ENCODE data around the gene ERVFRD-1.
"Not testable (repeated sequence)": the region's sequence is repeated elsewhere in the genome, so short reads cannot be mapped to it uniquely, and the experiment has no call there.

Gene ERVFRD-1

DNA sequence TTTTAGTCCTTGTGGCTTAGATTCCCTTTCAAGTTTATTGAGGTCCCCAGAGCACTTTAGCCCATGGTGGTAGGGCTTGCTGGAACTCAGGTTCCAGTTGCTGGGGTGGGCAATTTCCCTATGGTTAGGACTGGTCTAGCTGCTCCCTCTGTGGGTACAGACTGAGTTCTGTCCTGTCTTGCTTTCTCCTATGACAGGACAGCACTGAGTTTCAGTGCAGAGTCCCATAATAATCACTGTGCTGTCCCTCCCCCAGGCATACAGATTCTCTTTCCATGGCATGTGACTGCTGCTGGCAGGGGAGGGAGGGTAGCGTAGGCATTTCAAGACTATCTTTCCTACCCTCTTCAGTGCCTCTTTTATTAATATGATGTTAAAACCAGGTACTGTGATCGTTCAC is 17.1 kb upstream of the ERVFRD-1 start:
- no peak for DNase-seq

- DNase-seq = no peak
Observed at GRCh38 chr6:11126876-11127275, 15.4 kb upstream of the ERVFRD-1 start.

DNA sequence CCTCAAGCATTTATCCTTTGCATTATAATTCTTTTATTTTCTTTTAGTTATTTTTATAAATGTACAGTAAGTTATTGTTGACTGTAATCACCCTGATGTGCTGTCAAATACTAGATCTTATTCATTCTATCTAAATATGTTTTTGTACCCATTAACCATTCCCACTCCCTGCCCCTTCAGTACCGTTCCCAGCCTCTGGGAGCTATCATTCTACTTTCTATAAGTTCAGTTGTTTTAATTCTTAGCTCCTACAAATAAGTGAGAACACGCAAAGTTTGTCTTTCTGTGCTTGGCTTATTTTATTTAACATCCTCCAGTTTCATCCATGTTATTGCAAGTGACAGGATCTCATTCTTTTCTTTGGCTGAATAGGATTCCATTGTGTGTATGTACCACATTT is 12.5 kb upstream of the ERVFRD-1 start:
- no peak for DNase-seq

DNA sequence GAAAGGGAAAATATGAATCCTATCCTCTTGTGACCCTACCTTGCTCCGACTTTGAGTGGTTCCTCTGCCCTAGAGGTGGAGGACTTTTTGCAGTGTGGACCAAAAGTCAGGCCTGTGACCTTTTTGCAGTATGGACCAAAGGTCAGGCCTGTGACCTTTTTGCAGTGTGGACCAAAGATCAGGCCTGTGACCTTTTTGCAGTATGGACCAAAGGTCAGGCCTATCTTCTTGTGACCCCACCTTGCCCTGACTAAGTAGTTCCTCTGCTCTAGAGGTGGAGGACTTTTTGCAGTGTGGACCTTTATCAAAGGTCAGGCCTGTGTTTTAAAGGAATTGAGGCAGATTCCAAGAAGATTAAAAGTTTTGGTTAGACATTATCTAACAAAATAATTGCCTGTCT is 10.9 kb upstream of the ERVFRD-1 start:
- no peak for DNase-seq

GRCh38 chr6:11121851-11122250 is 10.3 kb upstream of the ERVFRD-1 start:
- no peak for DNase-seq

- DNase-seq = no peak
Observed at GRCh38 chr6:11120271-11121005, 8.9 kb upstream of the ERVFRD-1 start.

DNA sequence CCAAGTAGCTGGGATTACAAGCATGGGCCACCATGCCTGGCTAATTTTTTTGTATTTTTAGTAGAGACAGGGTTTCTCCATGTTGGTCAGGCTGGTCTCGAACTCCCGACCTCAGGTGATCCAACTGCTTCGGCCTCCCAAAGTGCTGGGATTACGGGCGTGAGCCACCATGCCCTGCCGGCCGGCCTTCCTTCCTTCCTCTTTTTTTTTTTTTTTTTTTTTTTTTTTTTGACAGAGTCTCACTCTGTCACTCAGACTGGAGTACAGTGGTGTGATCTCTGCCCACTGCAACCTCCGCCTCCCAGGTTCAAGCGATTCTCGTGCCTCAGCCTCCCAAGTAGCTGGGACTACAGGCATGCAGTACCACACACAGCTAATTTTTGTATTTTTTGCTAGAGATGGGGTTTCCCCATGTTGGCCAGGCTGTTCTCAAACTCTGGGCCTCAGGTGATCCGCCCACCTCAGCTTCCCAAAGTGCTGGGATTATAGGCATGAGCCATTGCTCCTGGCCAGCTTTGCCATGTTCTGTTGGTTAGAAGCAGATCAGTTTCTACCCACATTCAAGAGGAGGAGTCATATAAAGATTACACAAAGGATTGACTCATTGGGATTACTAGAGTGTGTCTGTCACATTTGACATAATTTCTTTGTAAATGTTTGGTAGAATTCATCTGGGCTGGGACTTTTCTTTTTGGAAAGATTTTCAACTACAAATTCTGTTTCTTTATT is 4.4 kb upstream of the ERVFRD-1 start:
- DNase-seq = not testable (repeated sequence)

- no peak for DNase-seq
Observed at GRCh38 chr6:11113038-11113437, 1.5 kb upstream of the ERVFRD-1 start.

GRCh38 chr6:11111769-11112437 is 378 bp upstream of the ERVFRD-1 start:
- DNase-seq = no peak

GRCh38 chr6:11108726-11109125 is 2.8 kb downstream of the ERVFRD-1 start:
- no peak for DNase-seq

GRCh38 chr6:11103065-11103464 is 8.5 kb downstream of the ERVFRD-1 start:
- no peak for DNase-seq

DNA sequence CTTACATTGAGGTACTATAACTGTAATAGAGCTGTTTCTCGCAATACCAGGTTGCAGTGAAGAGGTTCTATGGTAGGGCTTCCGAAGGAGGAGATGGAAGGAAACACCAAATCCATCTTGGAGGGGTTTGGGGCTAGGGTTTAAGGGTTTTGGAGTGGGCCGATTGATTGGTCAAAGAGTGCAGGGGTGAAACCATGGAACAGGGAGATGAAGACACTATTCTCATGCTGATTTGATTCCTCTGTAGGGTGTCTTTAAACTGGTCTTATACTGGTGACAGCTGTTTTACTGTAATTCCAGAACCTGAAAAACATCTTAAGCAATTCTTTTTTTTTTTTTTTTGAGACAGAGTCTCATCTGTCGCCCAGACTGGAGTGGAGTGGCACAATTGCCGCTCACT is 10.1 kb downstream of the ERVFRD-1 start:
- DNase-seq = no peak

DNA sequence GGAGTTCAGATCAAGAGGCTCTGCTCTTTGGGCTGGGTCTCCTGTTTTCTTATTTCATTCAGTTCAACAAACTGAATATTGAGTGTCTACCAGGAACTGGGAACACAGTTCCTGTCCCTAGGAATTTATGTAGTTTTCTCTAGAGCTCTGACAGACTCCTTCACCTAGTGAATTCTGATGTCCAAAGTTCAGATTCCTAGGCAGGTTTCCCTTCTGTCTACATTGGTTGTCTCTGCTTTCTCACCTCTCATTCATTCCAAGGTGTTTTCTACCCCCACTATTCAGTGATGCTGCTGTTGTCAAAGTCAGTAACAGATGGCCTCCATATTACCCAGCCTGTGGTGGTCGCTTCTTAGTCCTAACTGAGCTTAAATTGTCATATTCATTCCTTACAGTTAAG is 13.5 kb downstream of the ERVFRD-1 start:
- DNase-seq = no peak

GRCh38 chr6:11097476-11097875 is 14.0 kb downstream of the ERVFRD-1 start:
- no peak for DNase-seq

GRCh38 chr6:11096109-11096508 is 15.4 kb downstream of the ERVFRD-1 start:
- DNase-seq = no peak

DNA sequence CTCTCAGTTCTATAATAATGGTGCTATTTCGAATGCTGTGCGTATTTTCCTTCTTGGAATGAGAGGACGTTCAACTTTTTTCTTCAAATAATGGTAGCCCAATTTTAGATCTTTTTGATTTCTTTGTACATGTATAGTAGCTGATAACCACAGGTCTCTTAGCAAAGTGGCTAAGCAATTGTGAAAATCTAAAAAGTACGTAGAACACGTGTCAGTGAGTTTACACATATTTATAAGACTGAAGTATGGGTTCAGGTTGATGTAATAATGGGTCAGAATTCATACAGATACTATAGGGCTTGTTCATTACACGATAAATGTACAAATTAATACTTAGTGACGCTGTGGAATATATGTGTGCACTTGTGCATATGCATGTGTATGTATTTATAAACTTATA is 16.6 kb downstream of the ERVFRD-1 start:
- no peak for DNase-seq

DNA sequence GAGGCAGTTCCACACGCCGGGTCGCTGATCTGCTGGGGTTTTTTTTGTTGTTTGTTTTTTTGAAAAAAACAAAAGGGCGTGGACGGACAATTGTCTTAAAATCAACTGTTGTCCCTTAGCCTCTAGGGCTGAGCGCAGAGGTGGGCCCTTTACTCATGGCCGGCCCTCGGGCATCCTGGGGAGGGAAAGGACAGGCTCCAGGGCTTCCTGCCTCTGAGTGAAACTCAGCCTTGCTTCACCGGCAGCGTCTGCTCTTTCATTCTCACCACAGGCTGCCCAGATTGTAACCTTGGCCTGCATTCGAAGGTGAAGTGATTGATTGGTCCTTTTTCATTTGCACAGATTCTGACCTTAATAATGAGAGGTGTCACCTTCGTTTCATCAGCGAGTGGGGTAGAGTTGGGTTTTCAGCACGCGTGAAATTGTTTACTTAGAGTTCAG is 17.1 kb downstream of the ERVFRD-1 start:
- peak; percentile 20 for DNase-seq

- DNase-seq = peak; percentile 94
Observed at GRCh38 chr6:11093626-11094410, 17.7 kb downstream of the ERVFRD-1 start, which contains the start of gene SMIM13. TSS of gene SMIM13 (plus strand) at chr6:11093834. CDS start at chr6:11094314, 480 bp downstream.

GRCh38 chr6:11093376-11093625 is 18.2 kb downstream of the ERVFRD-1 start:
- DNase-seq = no peak

DNA sequence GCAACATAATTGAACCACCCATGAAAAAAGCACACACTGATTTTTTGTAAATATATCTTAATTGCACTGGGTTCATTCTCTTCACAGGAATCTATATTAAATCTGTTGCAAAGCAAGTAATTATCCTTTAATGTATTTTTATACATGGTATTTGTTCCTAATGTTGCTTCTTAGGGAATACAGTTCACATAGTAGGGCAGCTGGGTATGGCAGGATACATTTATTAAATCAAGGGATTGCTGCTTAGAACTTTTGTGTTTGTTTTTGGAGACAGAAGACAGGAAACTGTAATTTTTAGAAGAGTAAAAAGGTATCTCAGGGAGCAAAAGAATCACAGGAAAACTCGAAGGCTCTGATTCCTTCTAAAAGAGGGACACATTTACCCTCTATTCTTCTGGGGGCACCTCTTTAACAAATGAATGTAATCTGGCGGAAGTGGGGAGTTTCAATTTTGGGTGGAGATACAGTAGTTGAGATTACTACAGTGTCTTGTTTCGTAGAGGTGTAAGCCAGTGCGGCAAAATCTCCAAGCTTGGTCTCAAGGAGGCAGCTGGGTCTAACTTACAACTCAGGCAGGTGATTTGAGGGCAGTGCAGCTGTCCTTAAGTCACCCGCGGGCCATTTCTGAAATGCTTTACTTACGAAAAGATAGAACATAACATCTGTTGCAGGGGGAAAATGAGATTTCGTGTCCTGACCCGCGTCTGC is 18.7 kb downstream of the ERVFRD-1 start:
- DNase-seq = no peak

DNA sequence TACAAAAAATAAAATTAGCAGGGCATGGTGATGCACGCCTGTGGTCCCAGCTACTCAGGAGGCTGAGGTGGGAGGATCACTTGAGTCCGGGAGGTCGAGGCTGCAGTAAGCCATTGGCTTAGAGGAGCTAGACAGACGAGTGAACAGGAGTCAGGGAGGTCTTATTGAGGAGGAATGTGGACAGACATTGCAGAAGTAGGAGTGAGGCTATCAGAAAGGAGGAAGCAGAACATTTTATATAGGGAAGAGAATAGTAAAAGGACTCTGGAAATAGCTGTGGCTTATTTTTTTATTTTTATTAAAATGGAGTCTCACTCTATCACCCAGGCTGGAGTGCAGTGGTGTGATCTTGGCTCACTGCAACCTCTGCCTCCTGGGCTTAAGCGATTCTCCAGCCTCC is 20.4 kb downstream of the ERVFRD-1 start:
- DNase-seq = not testable (repeated sequence)

DNA sequence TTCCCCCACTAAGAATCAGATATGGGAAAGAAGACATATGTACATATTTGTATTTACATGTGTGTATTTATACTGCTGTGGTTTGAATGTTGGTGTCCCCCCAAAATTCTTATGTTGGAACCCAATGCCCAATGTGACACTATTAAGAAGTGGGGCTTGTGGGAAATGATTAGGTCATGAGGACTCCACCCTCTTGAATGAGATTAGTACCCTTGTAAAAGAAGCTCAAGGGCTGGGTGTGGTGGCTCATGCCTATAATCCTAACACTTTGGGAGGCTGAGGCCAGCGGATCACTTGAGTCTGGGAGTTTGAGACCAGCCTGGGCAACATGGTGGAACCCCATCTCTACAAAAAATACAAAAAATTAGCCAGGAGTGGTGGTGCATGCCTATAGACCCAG is 21.8 kb downstream of the ERVFRD-1 start:
- DNase-seq = no peak

Measured in effector CD4-positive, alpha-beta T cell (primary cell).